ENCODE results near the gene MLH1. TPM values are rescaled to one million over a fixed set of nuclear protein-coding genes. Genes with fewer than 3 reads are reported as not detected.

MLH1 gene
- total and polyA plus RNA-seq, 8 donors, result 6.4 to 129 (median 24.4) TPM

GRCh38 chr3:36969085-36969484 lies 24.2 kb upstream of the MLH1 start:
- H3K4me3 ChIP-seq, result no peak overlapping the region
- peaks cover 0 to 10% (median 4%) of the 10 kb centered on the region in 4 donors for H3K4me1 ChIP-seq
- no peak for DNase-seq
- no peak overlapping the region for H3K27ac ChIP-seq
- intact Hi-C loops (cut with DNase I; ENCODE audit: low total_unique reads), result no loop called here
- H3K9me3 ChIP-seq, result no peaks in the 10 kb centered on the region
- TF ChIP-seq EP300 (IDR thresholded peaks at IDR 0.05) (no peak), CTCF (IDR thresholded peaks at IDR 0.05) (no peak), POLR2AphosphoS5 (IDR thresholded peaks at IDR 0.05) (no peak), POLR2A (IDR thresholded peaks at IDR 0.05) (no peak)
- no peaks in the 10 kb centered on the region for H3K27me3 ChIP-seq
- WGBS, 5 donors, result 84 to 89% (median 87%) methylated on average over 4 of the region's 4 CpGs
- H3K36me3 ChIP-seq, result peaks cover 0 to 5% (median 0%) of the 10 kb centered on the region in 4 donors

GRCh38 chr3:36969540-36970432 lies 23.5 kb upstream of the MLH1 start:
- Histone ChIP-seq H3K9me3 (no peaks in the 10 kb centered on the region), H3K27ac (no peak overlapping the region), H3K4me1 (peaks cover 0 to 10% (median 4%) of the 10 kb centered on the region in 4 donors), H3K36me3 (peaks cover 0 to 5% (median 0%) of the 10 kb centered on the region in 4 donors), H3K27me3 (no peaks in the 10 kb centered on the region), H3K4me3 (no peak overlapping the region)
- TF ChIP-seq CTCF (IDR thresholded peaks at IDR 0.05), result no peak
- no peak for TF ChIP-seq POLR2AphosphoS5 (IDR thresholded peaks at IDR 0.05)
- no peak for TF ChIP-seq POLR2A (IDR thresholded peaks at IDR 0.05)
- no peak for TF ChIP-seq EP300 (IDR thresholded peaks at IDR 0.05)
- intact Hi-C loops (cut with DNase I; ENCODE audit: low total_unique reads), result no loop called here
- DNase-seq, result peak in 1 of 2 donors; percentile 82
- 41 to 49% (median 46%) methylated on average over 3 to 4 of the region's 4 CpGs for WGBS, 5 donors

GRCh38 chr3:36972163-36972562 lies 21.2 kb upstream of the MLH1 start:
- Histone ChIP-seq H3K27ac (no peak overlapping the region), H3K4me3 (no peak overlapping the region), H3K4me1 (peaks cover 0 to 10% (median 4%) of the 10 kb centered on the region in 4 donors), H3K9me3 (no peaks in the 10 kb centered on the region), H3K27me3 (no peaks in the 10 kb centered on the region), H3K36me3 (peaks cover 0 to 9% (median 0%) of the 10 kb centered on the region in 4 donors)
- TF ChIP-seq POLR2AphosphoS5 (IDR thresholded peaks at IDR 0.05), result no peak
- no peak for TF ChIP-seq POLR2A (IDR thresholded peaks at IDR 0.05)
- no peak for TF ChIP-seq EP300 (IDR thresholded peaks at IDR 0.05)
- no peak for TF ChIP-seq CTCF (IDR thresholded peaks at IDR 0.05)
- WGBS, 5 donors, result 78 to 92% (median 88%) methylated on average over 2 of the region's 2 CpGs
- intact Hi-C loops (cut with DNase I; ENCODE audit: low total_unique reads), result no loop called here
- DNase-seq, result no peak

- Histone ChIP-seq H3K27me3 (no peaks in the 10 kb centered on the region), H3K9me3 (no peaks in the 10 kb centered on the region), H3K36me3 (peaks cover 0 to 9% (median 0%) of the 10 kb centered on the region in 4 donors), H3K27ac (no peak overlapping the region), H3K4me1 (peaks cover 0 to 10% (median 4%) of the 10 kb centered on the region in 4 donors), H3K4me3 (no peak overlapping the region)
- DNase-seq, result no peak
- WGBS, 5 donors, result 90 to 100% (median 92%) methylated on average over 1 of the region's 1 CpG
- intact Hi-C loops (cut with DNase I; ENCODE audit: low total_unique reads), result no loop called here
- TF ChIP-seq CTCF (IDR thresholded peaks at IDR 0.05) (no peak), EP300 (IDR thresholded peaks at IDR 0.05) (no peak), POLR2AphosphoS5 (IDR thresholded peaks at IDR 0.05) (no peak), POLR2A (IDR thresholded peaks at IDR 0.05) (no peak)
Observed at GRCh38 chr3:36973139-36973538, 20.2 kb upstream of the MLH1 start.
